Measurements from ENCODE around the gene GJA10. TPM values are rescaled to one million over a fixed set of nuclear protein-coding genes. Genes with fewer than 3 reads are reported as not detected.
"Not testable (repeated sequence)": the region's sequence is repeated elsewhere in the genome, so short reads cannot be mapped to it uniquely, and the experiment has no call there.

Gene GJA10
- total RNA-seq: not detected
- long read RNA-seq: 0 reads

DNA sequence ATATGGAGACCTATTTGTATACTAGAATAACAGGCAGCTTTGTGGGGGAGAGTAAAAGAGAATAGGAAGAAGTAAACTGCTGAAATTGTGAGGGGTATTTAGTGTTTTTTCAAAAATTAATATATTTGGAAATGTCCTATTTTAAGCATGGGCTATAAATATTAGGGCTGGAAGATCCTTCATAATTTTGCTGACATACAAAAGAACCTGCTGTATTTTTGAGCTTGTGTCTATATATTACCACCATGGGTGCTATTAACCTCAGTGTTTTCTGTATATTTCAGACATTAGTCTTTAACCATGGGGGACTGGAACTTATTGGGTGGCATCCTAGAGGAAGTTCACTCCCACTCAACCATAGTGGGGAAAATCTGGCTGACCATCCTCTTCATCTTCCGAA is at the start of gene GJA10:
TSS of gene GJA10 (plus strand) at position 301 of the 400 bp plus-strand sequence. CDS start at position 301, 0 bp downstream.
- intact Hi-C loops (cut with DNase I): no loop called here
- DNase-seq (ENCODE audit: low spot score): no peak

DNA sequence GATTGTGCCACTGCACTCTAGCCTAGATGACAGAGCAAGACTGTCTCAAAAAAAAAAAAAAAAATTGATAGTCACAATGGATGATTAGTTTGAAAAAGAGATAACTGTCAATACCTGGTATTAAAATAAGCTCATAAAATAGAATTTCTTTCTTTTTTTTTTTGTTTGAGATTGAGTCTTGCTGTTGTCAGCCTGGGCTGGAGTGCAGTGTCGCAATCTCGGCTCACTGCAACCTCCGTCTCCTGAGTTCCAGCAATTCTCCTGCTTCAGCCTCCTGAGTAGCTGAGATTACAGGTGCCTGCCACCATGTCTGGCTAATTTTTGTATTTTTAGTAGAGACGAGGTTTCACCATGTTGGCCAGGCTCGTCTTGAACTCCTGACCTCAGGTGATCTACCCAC is 46.8 kb upstream of the GJA10 start:
- intact Hi-C loops (cut with DNase I); DNase-seq (ENCODE audit: low spot score): not testable (repeated sequence)

- DNase-seq (ENCODE audit: low spot score): no peak
- intact Hi-C loops (cut with DNase I): no loop called here
These were observed 41.2 kb upstream of the GJA10 start for GRCh38 chr6:89853068-89853467.

DNA sequence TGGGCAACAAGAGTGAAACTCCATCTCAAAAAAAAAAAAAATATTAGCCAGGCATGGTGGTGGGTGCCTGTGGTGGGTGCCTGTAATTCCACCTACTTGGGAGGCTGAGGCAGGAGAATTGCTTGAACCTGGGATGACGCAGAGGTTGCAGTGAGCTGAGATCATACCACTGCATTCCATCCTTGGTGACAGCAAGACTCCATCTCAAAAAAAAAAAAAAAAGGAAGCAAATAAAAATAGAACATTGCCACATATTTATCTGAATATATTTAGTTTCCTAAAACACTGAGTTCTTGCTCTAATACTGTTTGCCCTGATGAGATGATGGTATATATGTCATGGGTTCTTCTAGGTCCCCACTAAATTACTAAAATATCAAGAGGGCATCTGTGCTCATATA is 36.2 kb upstream of the GJA10 start:
- intact Hi-C loops (cut with DNase I): no loop called here
- DNase-seq (ENCODE audit: low spot score): no peak

GRCh38 chr6:89859744-89860143 is 34.5 kb upstream of the GJA10 start:
- intact Hi-C loops (cut with DNase I): no loop called here
- no peak for DNase-seq (ENCODE audit: low spot score)

DNA sequence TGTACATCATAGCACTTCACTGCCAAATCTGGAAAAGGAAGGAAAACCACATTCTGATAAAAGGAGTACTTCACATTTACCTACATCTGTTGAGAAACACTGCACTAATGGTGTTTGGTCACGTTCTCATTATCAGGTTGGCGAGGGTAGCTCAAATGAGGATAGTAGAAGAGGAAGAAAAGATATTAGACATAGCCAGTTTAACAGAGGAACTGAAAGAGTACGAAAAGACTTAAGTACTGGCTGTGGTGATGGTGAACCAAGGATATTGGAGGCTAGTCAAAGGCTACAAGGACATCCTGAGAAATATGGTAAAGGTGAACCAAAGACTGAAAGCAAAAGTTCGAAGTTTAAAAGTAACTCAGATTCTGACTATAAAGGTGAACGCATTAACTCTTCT is 32.0 kb upstream of the GJA10 start:
- intact Hi-C loops (cut with DNase I): no loop called here
- DNase-seq (ENCODE audit: low spot score): no peak

DNA sequence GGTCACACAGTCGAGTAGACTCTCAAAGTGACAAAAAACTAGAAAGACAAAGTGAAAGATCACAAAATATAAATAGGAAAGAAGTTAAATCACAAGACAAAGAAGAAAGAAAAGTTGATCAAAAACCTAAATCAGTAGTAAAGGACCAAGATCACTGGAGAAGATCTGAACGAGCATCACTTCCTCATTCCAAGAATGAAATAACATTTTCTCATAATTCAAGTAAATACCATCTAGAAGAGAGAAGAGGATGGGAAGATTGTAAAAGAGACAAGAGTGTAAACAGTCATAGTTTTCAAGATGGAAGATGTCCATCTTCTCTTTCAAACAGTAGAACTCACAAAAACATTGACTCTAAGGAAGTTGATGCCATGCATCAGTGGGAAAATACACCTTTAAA is 31.6 kb upstream of the GJA10 start:
- intact Hi-C loops (cut with DNase I): no loop called here
- no peak for DNase-seq (ENCODE audit: low spot score)

DNA sequence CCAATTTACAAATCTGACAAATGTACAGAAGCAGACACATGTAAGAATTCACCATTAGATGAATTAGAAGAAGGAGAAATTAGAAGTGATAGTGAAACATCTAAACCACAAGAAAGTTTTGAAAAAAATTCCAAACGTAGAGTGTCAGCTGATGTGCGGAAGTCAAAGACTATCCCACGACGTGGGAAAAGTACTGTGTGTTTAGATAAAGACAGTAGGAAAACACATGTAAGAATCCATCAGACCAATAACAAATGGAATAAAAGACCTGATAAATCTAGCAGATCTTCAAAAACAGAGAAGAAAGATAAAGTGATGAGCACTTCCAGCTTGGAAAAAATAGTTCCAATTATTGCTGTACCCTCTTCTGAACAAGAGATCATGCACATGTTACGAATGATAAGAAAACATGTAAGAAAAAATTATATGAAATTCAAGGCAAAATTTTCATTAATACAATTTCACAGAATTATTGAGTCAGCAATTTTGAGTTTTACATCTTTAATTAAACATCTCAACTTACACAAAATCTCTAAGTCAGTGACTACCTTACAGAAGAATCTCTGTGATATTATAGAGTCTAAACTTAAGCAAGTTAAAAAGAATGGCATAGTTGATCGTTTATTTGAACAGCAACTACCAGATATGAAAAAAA is 28.1 kb upstream of the GJA10 start:
- intact Hi-C loops (cut with DNase I): no loop called here
- no peak for DNase-seq (ENCODE audit: low spot score)

DNA sequence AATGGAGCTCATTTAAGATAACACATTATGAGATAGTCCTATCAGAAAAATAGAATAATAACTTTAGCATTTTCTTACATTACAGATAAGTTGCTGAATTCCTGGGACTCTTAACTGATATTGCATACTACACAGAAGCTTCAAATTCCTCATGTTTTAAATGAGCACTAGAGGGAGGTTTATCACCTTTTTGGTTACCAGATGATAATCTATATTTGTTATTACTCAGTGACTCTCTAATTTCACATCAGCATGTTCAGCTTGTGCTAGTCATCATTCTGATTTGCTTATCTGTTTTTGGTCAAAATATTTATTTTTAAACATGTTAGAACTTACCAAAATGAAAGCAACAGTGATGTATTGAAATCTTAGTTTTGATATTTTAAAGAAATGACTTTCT is 20.5 kb upstream of the GJA10 start:
- no peak for DNase-seq (ENCODE audit: low spot score)
- intact Hi-C loops (cut with DNase I): no loop called here

DNA sequence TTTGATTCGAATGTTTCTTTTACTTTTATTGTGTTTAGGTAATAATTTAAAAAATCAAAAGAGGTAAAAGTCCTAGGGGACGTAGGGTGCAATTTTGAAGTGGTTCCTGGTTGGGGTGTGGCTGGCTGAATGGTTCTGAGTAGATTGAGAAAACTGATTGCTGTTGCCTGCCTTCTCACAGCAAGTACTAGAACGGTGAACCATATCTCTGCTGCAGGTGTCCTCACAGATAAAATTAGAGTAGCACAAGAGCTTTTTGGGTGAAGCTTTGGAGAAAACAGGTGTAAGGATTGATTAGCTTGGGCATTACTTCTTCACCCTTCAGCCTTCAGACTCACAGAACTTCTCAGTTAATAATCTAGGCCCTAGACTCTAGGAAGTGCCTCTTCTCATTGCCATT is 19.8 kb upstream of the GJA10 start:
- intact Hi-C loops (cut with DNase I): no loop called here
- no peak for DNase-seq (ENCODE audit: low spot score)

DNA sequence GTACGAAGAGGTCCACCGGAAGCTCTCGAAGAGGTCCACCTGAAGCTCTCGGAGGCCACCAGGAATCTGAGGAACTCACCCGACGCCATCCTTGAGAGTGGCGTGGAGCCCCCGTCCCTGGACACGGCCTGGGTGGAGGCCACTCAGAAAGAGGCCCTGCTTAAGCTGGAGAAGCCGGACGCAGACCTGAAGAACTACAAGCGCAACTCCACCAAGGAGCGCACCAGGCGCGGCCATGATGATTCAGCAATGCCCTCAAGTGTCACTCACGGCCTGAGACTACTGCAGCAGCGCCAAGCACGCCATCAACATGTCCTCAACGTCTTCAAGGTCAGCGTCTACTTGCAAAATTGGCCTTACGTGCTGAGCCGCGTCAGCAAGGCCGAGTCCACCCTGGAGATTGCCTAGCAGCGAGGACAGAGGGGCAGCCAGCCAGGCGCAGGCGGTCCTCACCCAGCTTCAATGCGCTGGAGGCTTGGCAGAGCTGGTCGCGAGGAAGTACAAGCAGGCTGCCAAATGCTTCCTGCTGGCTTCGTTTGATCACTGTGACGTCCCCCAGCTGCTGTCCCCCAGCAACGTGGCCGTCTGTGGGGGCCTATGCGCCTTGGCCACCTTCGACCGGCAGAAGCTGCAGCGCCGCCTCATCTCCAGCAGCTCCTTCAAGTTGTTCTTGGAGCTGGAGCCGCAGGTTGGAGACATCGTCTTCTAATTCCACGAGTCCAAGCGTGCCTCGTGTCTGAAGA is 7.7 kb upstream of the GJA10 start:
- no peak for DNase-seq (ENCODE audit: low spot score)
- intact Hi-C loops (cut with DNase I): no loop called here

DNA sequence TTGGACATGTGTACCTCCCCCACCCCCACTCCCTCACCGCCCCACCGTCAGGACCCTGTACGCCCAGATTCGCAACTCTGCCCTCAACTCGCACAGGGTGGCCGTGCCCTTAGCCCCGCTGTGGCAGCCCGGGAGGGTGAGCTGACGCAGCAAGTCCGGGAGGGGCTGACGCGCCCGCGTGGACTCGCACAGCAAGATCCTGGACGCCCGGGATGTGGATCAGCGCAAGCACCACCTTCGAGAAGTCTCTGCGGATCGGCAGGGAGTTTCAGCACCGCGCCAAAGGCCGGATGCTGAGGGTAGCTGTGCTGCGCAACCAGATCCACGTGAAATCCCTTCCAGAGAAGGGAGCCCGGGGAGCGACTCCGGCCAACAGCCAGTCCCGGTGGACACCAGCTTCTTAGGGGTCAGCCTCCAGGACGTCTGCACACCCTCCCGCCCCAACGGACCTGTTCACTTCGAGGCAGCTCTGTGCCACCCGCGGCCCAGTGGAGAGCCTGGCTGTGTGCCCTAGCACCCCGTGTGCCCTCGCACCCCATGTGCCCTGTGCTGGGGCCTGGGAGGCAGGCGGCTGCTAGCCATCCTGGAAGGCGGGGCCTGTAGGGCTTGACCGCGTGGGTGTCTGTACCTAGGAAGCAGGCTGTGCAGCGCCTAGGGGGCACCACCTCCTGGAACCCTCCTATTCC is 6.7 kb upstream of the GJA10 start:
- no peak for DNase-seq (ENCODE audit: low spot score)
- intact Hi-C loops (cut with DNase I): no loop called here

- no peak for DNase-seq (ENCODE audit: low spot score)
- intact Hi-C loops (cut with DNase I): no loop called here
These were observed 6.1 kb upstream of the GJA10 start for GRCh38 chr6:89888138-89888514.

DNA sequence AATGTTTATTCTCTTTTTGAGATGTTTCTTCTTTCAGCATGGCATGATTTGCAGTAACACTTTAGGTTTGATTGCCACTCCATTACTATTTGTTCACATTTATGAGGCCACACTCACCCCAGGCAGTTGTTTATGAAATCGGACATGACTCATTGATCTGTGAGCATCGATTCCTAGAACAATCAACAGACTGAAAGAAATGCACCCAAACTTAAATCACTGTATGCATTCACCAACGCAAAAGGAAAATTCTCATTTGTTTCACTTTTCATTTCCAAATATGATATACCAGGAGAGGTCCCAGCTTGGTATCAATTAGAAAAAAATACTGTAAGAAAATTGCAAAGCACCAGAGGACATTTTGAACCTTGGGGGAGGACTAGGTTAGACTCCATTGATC is 5.4 kb upstream of the GJA10 start:
- no peak for DNase-seq (ENCODE audit: low spot score)
- intact Hi-C loops (cut with DNase I): no loop called here

DNA sequence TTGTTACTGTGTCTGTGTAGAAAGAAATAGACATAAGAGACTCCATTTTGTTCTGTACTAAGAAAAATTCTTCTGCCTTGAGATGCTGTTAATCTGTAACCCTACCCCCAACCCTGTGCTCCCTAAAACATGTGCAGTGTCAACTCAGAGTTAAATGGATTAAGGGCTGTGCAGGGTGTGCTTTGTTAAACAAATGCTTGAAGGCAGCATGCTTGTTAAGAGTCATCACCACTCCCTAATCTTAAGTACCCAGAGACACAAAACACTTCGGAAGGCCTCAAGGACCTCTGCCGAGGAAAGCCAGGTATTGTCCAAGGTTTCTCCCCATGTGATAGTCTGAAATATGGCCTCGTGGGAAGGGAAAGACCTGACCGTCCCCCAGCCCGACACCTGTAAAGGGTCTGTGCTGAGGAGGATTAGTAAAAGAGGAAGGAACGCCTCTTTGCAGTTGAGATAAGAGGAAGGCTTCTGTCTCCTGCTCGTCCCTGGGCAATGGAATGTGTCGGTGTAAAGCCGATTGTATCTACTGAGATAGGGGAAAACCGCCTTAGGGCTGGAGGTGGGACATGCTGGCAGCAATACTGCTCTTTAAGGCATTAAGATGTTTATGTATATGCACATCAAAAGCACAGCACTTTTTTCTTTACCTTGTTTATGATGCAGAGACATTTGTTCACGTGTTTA is 3.3 kb upstream of the GJA10 start:
- intact Hi-C loops (cut with DNase I); DNase-seq (ENCODE audit: low spot score): not testable (repeated sequence)

- DNase-seq (ENCODE audit: low spot score); intact Hi-C loops (cut with DNase I): not testable (repeated sequence)
These were observed 1.7 kb upstream of the GJA10 start for GRCh38 chr6:89892577-89892976.

DNA sequence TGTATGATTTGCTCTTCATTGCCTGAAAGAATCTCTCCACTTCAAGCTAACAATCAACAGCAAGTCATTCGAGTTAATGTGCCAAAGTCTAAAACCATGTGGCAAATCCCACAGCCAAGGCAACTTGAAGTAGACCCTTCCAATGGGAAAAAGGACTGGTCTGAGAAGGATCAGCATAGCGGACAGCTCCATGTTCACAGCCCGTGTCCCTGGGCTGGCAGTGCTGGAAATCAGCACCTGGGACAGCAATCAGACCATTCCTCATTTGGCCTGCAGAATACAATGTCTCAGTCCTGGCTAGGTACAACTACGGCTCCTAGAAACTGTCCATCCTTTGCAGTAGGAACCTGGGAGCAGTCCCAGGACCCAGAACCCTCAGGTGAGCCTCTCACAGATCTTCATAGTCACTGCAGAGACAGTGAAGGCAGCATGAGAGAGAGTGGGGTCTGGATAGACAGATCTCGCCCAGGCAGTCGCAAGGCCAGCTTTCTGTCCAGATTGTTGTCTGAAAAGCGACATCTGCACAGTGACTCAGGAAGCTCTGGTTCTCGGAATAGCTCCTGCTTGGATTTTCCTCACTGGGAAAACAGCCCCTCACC is 1.1 kb downstream of the GJA10 start:
- intact Hi-C loops (cut with DNase I): no loop called here
- DNase-seq (ENCODE audit: low spot score): no peak

- intact Hi-C loops (cut with DNase I); DNase-seq (ENCODE audit: low spot score): not testable (repeated sequence)
These were observed 16.0 kb downstream of the GJA10 start for GRCh38 chr6:89910001-89910901.

DNA sequence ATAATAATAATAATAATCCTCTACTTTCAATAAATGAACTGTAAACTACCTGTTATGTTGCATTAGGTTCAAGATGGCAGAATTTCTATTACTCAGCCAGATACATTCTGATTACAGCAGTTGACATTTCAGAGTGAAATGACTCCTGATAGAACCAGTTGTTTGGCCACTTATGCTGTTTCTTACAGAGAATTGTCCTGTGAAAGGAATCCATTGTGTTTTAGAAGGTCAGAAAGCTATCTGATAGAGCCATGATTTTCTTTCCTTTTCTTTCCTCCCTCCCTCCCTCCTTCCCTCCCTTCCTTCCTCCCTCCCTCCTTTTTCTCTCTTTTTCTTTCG is 16.6 kb downstream of the GJA10 start:
- DNase-seq (ENCODE audit: low spot score): no peak
- intact Hi-C loops (cut with DNase I): no loop called here
